Smooth muscle cell (in vitro differentiated cells): ENCODE results near the gene PCLO. TPM values are rescaled to one million over a fixed set of nuclear protein-coding genes. Genes with fewer than 3 reads are reported as not detected.

Experiments used
- DNase-seq: peaks from one replicate; lab custom pipeline; 2025; ENCODE audit not compliant: unreplicated experiment; lab: John Stamatoyannopoulos, UW
- H2AFZ ChIP-seq: fragments of 200-600 bp; sonication (generic); 2 replicates; pipeline ENCODE4 v1.6.0; 2016; ENCODE audit warnings: antibody characterized with exemption, low read depth, mild to moderate bottlenecking
- H3F3A ChIP-seq: fragments of 200-600 bp; sonication (generic); 2 replicates; pipeline ENCODE4 v1.6.0; 2017; ENCODE audit warnings: antibody characterized with exemption, low read depth
- H3K27ac ChIP-seq: fragments of 200-600 bp; sonication (generic); 2 replicates; pipeline ENCODE4 v1.5.1; 2016; ENCODE audit warnings: low read depth, mild to moderate bottlenecking
- H3K27me3 ChIP-seq: fragments of 200-600 bp; sonication (generic); 2 replicates; pipeline ENCODE4 v1.6.1; 2016; ENCODE audit warnings: low read depth, mild to moderate bottlenecking
- H3K36me3 ChIP-seq: fragments of 200-600 bp; sonication (generic); 2 replicates; pipeline ENCODE4 v1.5.1; 2016; ENCODE audit warnings: low read depth
- H3K4me1 ChIP-seq: fragments of 200-600 bp; sonication (generic); 2 replicates; pipeline ENCODE4 v1.5.1; 2016; ENCODE audit warnings: low read depth
- H3K4me2 ChIP-seq: fragments of 200-600 bp; sonication (generic); 2 replicates; pipeline ENCODE4 v1.6.0; 2016; ENCODE audit warnings: mild to moderate bottlenecking
- H3K4me3 ChIP-seq: fragments of 200-600 bp; sonication (generic); 2 replicates; pipeline ENCODE4 v1.5.1; 2016; ENCODE audit warnings: mild to moderate bottlenecking
- H3K79me2 ChIP-seq: fragments of 200-600 bp; sonication (generic); 2 replicates; pipeline ENCODE4 v1.6.0; 2016; ENCODE audit warnings: low read depth, mild to moderate bottlenecking
- H3K9ac ChIP-seq: fragments of 200-600 bp; sonication (generic); 2 replicates; pipeline ENCODE4 v1.6.0; 2016; ENCODE audit warnings: low read depth
- H3K9me3 ChIP-seq: fragments of 200-600 bp; sonication (generic); replicated peaks from 2 replicates; pipeline ENCODE4 v1.5.1; 2016; ENCODE audit warnings: low read depth
- H4K20me1 ChIP-seq: fragments of 200-600 bp; sonication (generic); 2 replicates; pipeline ENCODE4 v1.6.0; 2016; ENCODE audit warnings: low read depth
- WGBS: methylation state at CpG from one replicate; pipeline ENCODE4 v1.1.7; 2016; ENCODE audit warnings: low lambda C conversion rate; 5-methylcytosine and 5-hydroxymethylcytosine counted together
- polyA plus RNA-seq: library from polyadenylated mRNA; unstranded; fragments of >200 nt; fragmentation: Nextera tagmentation; extraction: Ambion mirVana; gene quantifications from 2 replicates; pipeline ENCODE4 v1.2.1, GENCODE V29; 2016
- total RNA-seq: library from RNA; depleted of rRNA; stranded (reverse); fragments of >200 nt; gene quantifications from 2 replicates; pipeline ENCODE4 v1.2.3, GENCODE V29; 2014
- TF ChIP-seq, protein P1 (sequence below): fragments of 200-600 bp; sonication (generic); IDR thresholded peaks from 2 replicates; pipeline ENCODE4 v1.5.1; 2017; ENCODE audit warnings: borderline replicate concordance, mild to moderate bottlenecking, antibody characterized with exemption; ENCODE audit not compliant: insufficient read depth, poor library complexity, severe bottlenecking

Gene PCLO
- total and polyA plus RNA-seq, 2 experiments from 2014 or later, result 0.42 to 1.9 TPM

- TF ChIP-seq, protein P1, sequence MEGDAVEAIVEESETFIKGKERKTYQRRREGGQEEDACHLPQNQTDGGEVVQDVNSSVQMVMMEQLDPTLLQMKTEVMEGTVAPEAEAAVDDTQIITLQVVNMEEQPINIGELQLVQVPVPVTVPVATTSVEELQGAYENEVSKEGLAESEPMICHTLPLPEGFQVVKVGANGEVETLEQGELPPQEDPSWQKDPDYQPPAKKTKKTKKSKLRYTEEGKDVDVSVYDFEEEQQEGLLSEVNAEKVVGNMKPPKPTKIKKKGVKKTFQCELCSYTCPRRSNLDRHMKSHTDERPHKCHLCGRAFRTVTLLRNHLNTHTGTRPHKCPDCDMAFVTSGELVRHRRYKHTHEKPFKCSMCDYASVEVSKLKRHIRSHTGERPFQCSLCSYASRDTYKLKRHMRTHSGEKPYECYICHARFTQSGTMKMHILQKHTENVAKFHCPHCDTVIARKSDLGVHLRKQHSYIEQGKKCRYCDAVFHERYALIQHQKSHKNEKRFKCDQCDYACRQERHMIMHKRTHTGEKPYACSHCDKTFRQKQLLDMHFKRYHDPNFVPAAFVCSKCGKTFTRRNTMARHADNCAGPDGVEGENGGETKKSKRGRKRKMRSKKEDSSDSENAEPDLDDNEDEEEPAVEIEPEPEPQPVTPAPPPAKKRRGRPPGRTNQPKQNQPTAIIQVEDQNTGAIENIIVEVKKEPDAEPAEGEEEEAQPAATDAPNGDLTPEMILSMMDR, result no peak
- H3K4me1 ChIP-seq, result peaks cover 18% of the 10 kb centered on the region
- no peaks in the 10 kb centered on the region for H3K9me3 ChIP-seq
- 78% methylated on average over 1 of the region's 1 CpG for WGBS
- no peaks in the 10 kb centered on the region for H3K27me3 ChIP-seq
- no peak overlapping the region for H2AFZ ChIP-seq
- no peak overlapping the region for H3K4me2 ChIP-seq
- no peak for DNase-seq
- H3K4me3 ChIP-seq, result no peak overlapping the region
- H3K36me3 ChIP-seq, result no peaks in the 10 kb centered on the region
- H3F3A ChIP-seq, result no peaks in the 10 kb centered on the region
- no peaks in the 10 kb centered on the region for H4K20me1 ChIP-seq
- no peaks in the 10 kb centered on the region for H3K79me2 ChIP-seq
- H3K9ac ChIP-seq, result no peak overlapping the region
- H3K27ac ChIP-seq, result no peak overlapping the region
These were observed 341.6 kb downstream of the PCLO start for GRCh38 chr7:82821037-82821436.

DNA sequence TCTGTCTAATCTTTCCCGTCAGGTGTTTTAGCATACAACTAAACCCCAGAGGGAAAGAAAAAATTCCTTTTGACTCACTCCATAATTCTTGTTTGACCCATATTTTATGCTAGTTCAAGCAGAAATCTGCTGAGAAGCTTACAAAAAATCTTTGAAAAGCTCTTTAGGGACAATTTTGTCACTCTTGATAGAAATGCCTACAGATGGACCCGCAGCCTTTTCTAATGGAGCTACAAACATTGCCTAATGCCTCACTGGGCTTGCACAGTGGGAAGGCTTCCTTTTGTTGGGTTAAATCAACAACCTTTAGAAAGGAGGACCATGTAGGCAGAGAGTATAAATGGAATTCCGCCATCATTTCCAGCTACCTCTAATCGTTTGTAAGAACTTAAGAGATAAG lies 344.5 kb downstream of the PCLO start:
- Histone ChIP-seq H3K27ac (no peak overlapping the region), H3K4me1 (peaks cover 18% of the 10 kb centered on the region), H3K36me3 (no peaks in the 10 kb centered on the region), H3F3A (no peaks in the 10 kb centered on the region), H3K9me3 (no peaks in the 10 kb centered on the region), H3K27me3 (no peaks in the 10 kb centered on the region), H3K4me3 (no peak overlapping the region), H4K20me1 (no peaks in the 10 kb centered on the region), H3K4me2 (no peak overlapping the region), H3K79me2 (no peaks in the 10 kb centered on the region), H3K9ac (no peak overlapping the region), H2AFZ (no peak overlapping the region)
- DNase-seq, result no peak
- TF ChIP-seq, protein P1, result no peak
- WGBS, result 73% methylated on average over 4 of the region's 4 CpGs

GRCh38 chr7:82816272-82816671 lies 346.4 kb downstream of the PCLO start:
- Histone ChIP-seq H3K4me1 (peaks cover 18% of the 10 kb centered on the region), H3K27me3 (no peaks in the 10 kb centered on the region), H3K36me3 (no peaks in the 10 kb centered on the region), H3K79me2 (no peaks in the 10 kb centered on the region), H2AFZ (no peak overlapping the region), H4K20me1 (no peaks in the 10 kb centered on the region), H3K4me2 (no peak overlapping the region), H3K4me3 (no peak overlapping the region), H3K9me3 (no peaks in the 10 kb centered on the region), H3K27ac (no peak overlapping the region), H3K9ac (no peak overlapping the region), H3F3A (no peaks in the 10 kb centered on the region)
- DNase-seq, result no peak
- TF ChIP-seq, protein P1, result no peak

DNA sequence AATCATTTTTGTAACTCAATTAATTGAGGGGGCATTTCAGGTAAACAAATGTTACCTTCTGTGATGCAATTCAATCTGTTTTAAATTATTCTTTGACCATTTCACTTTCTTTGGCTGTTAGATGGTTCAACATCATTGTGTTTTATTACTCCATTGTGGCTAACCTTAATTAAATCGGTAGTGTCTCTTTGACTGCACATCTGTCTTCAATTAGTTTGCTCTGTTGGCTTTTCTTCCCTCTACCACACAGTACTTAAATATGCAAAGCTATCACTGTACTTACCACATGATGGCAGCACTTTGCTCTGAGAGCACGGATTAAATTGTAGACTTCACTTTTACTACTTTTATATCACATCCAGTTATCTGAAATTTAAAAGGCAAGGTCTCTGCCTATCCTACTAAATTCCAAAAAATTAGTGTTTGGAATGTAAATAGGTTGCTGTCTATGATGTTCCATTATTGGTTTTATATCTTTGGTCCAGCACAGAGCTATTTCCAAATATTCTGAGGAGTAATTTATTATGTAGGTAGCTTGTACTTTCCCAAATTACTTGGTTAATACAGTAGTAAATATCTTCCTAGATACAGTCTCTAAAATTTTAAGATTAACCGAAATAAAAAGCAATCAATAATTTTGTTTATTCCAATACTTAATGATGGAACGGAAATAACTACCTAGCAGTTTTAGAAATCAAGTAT lies 352.0 kb downstream of the PCLO start:
- no peak overlapping the region for H2AFZ ChIP-seq
- TF ChIP-seq, protein P1, result peak; percentile 58
- H3K36me3 ChIP-seq, result no peaks in the 10 kb centered on the region
- H3K9ac ChIP-seq, result no peak overlapping the region
- no peak overlapping the region for H3K4me3 ChIP-seq
- DNase-seq, result no peak
- H4K20me1 ChIP-seq, result no peaks in the 10 kb centered on the region
- H3K9me3 ChIP-seq, result no peaks in the 10 kb centered on the region
- no peaks in the 10 kb centered on the region for H3K79me2 ChIP-seq
- H3F3A ChIP-seq, result no peaks in the 10 kb centered on the region
- 28% methylated on average over 4 of the region's 4 CpGs for WGBS
- no peak overlapping the region for H3K27ac ChIP-seq
- peaks cover 4% of the 10 kb centered on the region for H3K4me1 ChIP-seq
- no peak overlapping the region for H3K4me2 ChIP-seq
- no peaks in the 10 kb centered on the region for H3K27me3 ChIP-seq
